SK-N-SH treated with all-trans-retinoic acid at 6 μM for 48 hours (cell line): Measurements from ENCODE around the gene UBASH3B.

Experiments
- ARNTL ChIP-seq: fragments of 450-650 bp; formaldehyde crosslinking; IDR thresholded peaks from 2 replicates; pipeline ENCODE4 v1.5.0; 2020; ENCODE audit warnings: low read depth, mild to moderate bottlenecking, moderate library complexity, borderline replicate concordance
- CREB5 ChIP-seq: fragments of 250-450 bp; sonication (Bioruptor Pico); IDR thresholded peaks from 2 replicates; pipeline ENCODE4 v1.5.1; 2020; ENCODE audit warnings: low read depth, mild to moderate bottlenecking, moderate library complexity
- CSRNP3 ChIP-seq: fragments of 250-450 bp; sonication (Bioruptor Pico); IDR thresholded peaks from 2 replicates; pipeline ENCODE4 v1.5.1; 2021; ENCODE audit warnings: mild to moderate bottlenecking, moderate library complexity
- ESRRG ChIP-seq: fragments of 250-450 bp; sonication (Bioruptor Pico); IDR thresholded peaks from 2 replicates; pipeline ENCODE4 v1.6.1; 2021; ENCODE audit warnings: mild to moderate bottlenecking
- ISL1 ChIP-seq: fragments of 250-450 bp; sonication (Bioruptor Pico); IDR thresholded peaks from 2 replicates; pipeline ENCODE4 v2.1.2; 2022; ENCODE audit warnings: mild to moderate bottlenecking, moderate library complexity
- POU6F1 ChIP-seq: fragments of 250-450 bp; sonication (Bioruptor Pico); IDR thresholded peaks from 2 replicates; pipeline ENCODE4 v1.8.0; 2021; ENCODE audit warnings: low read depth, mild to moderate bottlenecking, moderate library complexity, borderline replicate concordance
- TCF4 ChIP-seq: fragments of 250-450 bp; sonication (Bioruptor Pico); IDR thresholded peaks from 2 replicates; pipeline ENCODE4 v1.8.0; 2021; ENCODE audit warnings: mild to moderate bottlenecking, moderate library complexity, borderline replicate concordance
- TSHZ2 ChIP-seq: fragments of 250-450 bp; sonication (Bioruptor Pico); IDR thresholded peaks from 2 replicates; pipeline ENCODE4 v1.5.0; 2020; ENCODE audit warnings: mild to moderate bottlenecking, moderate library complexity
- ZC3H10 ChIP-seq: fragments of 250-450 bp; sonication (Bioruptor Pico); IDR thresholded peaks from 2 replicates; pipeline ENCODE4 v1.5.1; 2021; ENCODE audit warnings: mild to moderate bottlenecking, moderate library complexity
- ZNF8 ChIP-seq: fragments of 450-650 bp; formaldehyde crosslinking; IDR thresholded peaks from 2 replicates; pipeline ENCODE4 v1.5.0; 2020; ENCODE audit warnings: mild to moderate bottlenecking, moderate library complexity
- TF ChIP-seq, protein P1 (sequence below): fragments of 250-450 bp; sonication (Bioruptor Pico); IDR thresholded peaks from 2 replicates; pipeline ENCODE4 v1.8.0; 2020; ENCODE audit warnings: mild to moderate bottlenecking, moderate library complexity, borderline replicate concordance

- TF ChIP-seq, protein P1, sequence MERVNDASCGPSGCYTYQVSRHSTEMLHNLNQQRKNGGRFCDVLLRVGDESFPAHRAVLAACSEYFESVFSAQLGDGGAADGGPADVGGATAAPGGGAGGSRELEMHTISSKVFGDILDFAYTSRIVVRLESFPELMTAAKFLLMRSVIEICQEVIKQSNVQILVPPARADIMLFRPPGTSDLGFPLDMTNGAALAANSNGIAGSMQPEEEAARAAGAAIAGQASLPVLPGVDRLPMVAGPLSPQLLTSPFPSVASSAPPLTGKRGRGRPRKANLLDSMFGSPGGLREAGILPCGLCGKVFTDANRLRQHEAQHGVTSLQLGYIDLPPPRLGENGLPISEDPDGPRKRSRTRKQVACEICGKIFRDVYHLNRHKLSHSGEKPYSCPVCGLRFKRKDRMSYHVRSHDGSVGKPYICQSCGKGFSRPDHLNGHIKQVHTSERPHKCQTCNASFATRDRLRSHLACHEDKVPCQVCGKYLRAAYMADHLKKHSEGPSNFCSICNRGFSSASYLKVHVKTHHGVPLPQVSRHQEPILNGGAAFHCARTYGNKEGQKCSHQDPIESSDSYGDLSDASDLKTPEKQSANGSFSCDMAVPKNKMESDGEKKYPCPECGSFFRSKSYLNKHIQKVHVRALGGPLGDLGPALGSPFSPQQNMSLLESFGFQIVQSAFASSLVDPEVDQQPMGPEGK (CRISPR knock-in tag) = no peak
- TF ChIP-seq CREB5 = no peak
- no peak for TF ChIP-seq ARNTL (CRISPR knock-in tag)
- no peak for TF ChIP-seq ZC3H10
- no peak for TF ChIP-seq POU6F1 (CRISPR knock-in tag)
- no peak for TF ChIP-seq TSHZ2 (CRISPR knock-in tag)
- no peak for TF ChIP-seq ZNF8
- TF ChIP-seq ISL1 = no peak
- no peak for TF ChIP-seq CSRNP3 (CRISPR knock-in tag)
- no peak for TF ChIP-seq ESRRG (CRISPR knock-in tag)
- no peak for TF ChIP-seq TCF4 (CRISPR knock-in tag)
Measured at GRCh38 chr11:122785031-122785541, 129.6 kb downstream of the UBASH3B start.
